HG03469 (cell line): ENCODE data around the gene HSPA6.
"Not testable (repeated sequence)": the region's sequence is repeated elsewhere in the genome, so short reads cannot be mapped to it uniquely, and the experiment has no call there.

Experiments
- ATAC-seq: cut with Tn5 transposase; IDR thresholded peaks from one replicate; pipeline ENCODE4 v1.9.1; 2021; ENCODE audit warnings: mild to moderate bottlenecking, moderate library complexity, moderate number of reproducible peaks; ENCODE audit not compliant: unreplicated experiment

The HSPA6 gene

GRCh38 chr1:161502641-161503393 is 21.5 kb upstream of the HSPA6 start:
- ATAC-seq: no peak

- ATAC-seq: no peak
Measured at GRCh38 chr1:161503394-161503748, 21.0 kb upstream of the HSPA6 start.

DNA sequence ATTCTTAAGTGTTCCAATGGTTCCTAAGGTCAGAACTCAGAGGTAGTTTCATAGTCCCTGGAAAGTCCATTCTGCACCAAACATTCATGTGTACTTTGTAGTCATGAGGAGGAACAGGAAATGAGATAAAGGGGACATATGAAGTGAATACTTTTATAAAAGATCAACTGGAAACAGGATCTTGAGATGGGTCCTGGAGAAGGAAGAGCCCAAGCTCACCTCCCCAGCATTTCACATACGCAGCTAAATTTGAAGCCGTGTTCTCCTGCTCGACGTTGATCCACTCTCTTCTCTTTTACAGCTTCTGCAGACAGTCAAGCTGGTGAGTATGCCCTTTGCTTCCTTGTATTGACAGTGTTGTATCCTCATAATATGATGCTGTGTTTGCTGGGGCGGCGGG is 18.7 kb upstream of the HSPA6 start:
- no peak for ATAC-seq

- no peak for ATAC-seq
Measured at GRCh38 chr1:161506336-161507223, 17.8 kb upstream of the HSPA6 start.

GRCh38 chr1:161510477-161510876 is 13.9 kb upstream of the HSPA6 start:
- no peak for ATAC-seq

- ATAC-seq: no peak
Measured at GRCh38 chr1:161511018-161511755, 13.2 kb upstream of the HSPA6 start.

DNA sequence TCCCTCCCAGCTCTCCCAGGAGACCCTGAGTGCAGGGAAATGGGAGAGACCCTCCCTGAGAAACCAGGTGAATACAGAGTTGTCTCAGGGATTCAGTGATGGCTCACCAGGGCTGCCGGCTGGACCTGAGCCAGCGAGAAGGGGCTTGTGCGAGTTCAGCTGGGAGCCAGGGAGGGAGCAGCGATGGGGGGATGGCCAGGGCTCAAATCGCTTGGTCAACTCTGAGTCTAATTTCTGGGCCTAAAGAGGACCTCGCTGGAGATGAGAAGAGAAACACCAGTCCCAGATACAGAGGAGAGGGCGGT is 12.6 kb upstream of the HSPA6 start:
- ATAC-seq: no peak

- ATAC-seq: not testable (repeated sequence)
Measured at GRCh38 chr1:161512636-161513447, 11.5 kb upstream of the HSPA6 start.

DNA sequence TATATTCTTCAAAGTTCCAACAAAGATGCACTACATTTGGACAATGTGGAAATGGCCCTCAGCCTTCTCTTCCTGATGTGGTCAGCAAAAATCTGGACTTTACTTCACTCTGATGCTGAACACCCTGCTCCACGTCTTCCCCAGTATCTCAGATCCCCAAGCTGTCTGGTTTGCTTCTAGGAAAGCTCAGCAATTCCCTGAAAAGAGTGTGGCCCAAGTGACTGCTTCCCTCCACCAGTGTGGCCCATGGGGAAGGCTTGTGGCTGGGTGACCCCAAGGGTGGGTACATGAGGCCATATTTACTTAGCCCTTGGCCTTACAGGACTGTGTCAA is 10.9 kb upstream of the HSPA6 start:
- not testable (repeated sequence) for ATAC-seq

GRCh38 chr1:161513953-161514352 is 10.4 kb upstream of the HSPA6 start:
- ATAC-seq: not testable (repeated sequence)

DNA sequence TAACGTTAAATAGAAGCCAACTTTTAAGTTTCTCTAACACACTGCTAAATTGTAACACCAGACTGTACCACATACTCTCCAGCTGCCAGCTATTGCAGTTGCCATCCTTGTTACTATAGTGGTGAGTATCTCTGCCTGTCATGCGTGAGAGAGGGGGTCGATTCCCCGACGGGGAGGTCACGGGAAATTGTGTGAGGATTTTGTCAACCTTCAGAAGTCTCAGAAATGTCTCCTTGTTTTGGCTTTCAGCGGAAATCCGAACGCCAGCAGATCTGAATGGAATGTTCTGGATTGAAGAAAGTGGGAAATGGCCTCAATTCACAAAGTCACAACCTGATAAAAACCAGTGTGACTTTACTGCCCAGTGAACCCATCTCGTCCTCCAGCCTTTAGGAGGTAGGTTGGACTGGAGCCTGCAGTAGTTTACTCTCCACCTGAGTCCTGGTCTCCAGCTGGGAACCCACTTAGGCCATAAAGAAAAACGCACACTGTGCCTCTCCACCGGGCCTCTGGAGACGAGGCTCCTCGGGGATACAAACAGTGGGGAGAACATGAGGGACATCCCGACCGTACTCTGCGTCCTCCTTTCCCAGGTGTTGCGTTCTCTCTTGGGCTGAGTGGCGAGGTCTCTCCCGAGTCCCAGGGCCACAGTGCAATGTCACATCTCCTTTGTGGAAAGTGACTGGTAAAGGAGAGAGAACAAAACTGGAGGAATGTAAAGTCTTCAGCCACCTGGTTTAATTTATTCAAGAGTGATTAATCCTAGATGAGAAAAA is 1.1 kb upstream of the HSPA6 start:
- not testable (repeated sequence) for ATAC-seq

DNA sequence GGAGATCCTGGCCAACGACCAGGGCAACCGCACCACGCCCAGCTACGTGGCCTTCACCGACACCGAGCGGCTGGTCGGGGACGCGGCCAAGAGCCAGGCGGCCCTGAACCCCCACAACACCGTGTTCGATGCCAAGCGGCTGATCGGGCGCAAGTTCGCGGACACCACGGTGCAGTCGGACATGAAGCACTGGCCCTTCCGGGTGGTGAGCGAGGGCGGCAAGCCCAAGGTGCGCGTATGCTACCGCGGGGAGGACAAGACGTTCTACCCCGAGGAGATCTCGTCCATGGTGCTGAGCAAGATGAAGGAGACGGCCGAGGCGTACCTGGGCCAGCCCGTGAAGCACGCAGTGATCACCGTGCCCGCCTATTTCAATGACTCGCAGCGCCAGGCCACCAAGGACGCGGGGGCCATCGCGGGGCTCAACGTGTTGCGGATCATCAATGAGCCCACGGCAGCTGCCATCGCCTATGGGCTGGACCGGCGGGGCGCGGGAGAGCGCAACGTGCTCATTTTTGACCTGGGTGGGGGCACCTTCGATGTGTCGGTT is 477 bp downstream of the HSPA6 start:
- not testable (repeated sequence) for ATAC-seq

DNA sequence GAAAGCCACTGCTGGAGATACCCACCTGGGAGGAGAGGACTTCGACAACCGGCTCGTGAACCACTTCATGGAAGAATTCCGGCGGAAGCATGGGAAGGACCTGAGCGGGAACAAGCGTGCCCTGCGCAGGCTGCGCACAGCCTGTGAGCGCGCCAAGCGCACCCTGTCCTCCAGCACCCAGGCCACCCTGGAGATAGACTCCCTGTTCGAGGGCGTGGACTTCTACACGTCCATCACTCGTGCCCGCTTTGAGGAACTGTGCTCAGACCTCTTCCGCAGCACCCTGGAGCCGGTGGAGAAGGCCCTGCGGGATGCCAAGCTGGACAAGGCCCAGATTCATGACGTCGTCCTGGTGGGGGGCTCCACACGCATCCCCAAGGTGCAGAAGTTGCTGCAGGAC is 981 bp downstream of the HSPA6 start:
- ATAC-seq: not testable (repeated sequence)

DNA sequence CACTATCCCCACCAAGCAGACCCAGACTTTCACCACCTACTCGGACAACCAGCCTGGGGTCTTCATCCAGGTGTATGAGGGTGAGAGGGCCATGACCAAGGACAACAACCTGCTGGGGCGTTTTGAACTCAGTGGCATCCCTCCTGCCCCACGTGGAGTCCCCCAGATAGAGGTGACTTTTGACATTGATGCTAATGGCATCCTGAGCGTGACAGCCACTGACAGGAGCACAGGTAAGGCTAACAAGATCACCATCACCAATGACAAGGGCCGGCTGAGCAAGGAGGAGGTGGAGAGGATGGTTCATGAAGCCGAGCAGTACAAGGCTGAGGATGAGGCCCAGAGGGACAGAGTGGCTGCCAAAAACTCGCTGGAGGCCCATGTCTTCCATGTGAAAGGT is 1.6 kb downstream of the HSPA6 start:
- ATAC-seq: not testable (repeated sequence)

GRCh38 chr1:161528550-161528949 is 4.2 kb downstream of the HSPA6 start:
- not testable (repeated sequence) for ATAC-seq

- ATAC-seq: not testable (repeated sequence)
Measured at GRCh38 chr1:161529463-161530104, 5.2 kb downstream of the HSPA6 start.

- ATAC-seq: peak; percentile 23
Measured at GRCh38 chr1:161530158-161530557, 5.8 kb downstream of the HSPA6 start.

DNA sequence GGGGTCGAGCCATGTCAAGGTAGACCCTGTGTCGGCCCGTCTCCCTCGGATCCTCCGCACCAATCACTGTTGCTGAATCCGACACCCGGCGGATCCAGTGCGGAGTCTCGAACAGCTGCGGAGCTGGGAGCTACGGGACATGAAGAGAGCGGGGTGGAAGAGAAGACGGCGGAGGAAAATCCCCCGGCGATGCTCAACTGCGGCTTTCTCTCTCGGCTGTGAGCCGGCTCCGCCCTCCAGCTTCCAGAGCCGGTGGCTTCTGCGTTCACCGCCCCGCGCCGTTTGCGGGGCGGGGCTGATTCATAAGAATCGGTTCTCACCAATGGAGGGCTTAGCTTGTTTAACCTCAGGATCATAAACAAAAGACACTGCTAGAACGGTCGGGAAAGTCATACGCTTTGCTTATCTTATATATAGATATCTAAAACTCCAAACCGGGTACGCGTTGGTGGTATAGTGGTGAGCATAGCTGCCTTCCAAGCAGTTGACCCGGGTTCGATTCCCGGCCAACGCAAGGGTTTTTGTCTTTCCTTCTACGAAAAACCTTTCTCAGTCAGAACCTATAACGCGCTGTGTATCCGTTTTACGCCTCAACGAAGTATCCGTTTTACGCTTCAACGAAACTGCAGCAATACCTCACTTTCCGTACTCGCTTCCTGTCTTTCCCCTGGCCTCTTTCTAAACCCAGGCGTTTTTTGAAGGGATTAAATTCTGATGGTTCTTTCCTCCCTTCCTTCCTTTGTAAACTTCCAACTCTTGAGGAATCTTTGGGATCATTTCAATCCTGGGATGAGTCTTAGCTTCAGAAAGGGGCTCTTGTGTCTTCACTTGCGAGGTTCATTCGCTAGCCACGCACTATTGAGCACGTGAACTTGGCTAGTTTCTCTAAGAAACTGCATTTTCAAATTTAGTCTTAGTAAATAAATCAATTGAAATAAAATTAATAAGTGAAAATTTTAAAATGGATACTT is 6.6 kb downstream of the HSPA6 start:
- ATAC-seq: peak; percentile 55
